Measurements from ENCODE around the gene C2orf92.

C2orf92 gene

GRCh38 chr2:97714084-97714949, 44.8 kb downstream of the C2orf92 start:
- DNase-seq (ENCODE audit: low read depth) = no peak

DNA sequence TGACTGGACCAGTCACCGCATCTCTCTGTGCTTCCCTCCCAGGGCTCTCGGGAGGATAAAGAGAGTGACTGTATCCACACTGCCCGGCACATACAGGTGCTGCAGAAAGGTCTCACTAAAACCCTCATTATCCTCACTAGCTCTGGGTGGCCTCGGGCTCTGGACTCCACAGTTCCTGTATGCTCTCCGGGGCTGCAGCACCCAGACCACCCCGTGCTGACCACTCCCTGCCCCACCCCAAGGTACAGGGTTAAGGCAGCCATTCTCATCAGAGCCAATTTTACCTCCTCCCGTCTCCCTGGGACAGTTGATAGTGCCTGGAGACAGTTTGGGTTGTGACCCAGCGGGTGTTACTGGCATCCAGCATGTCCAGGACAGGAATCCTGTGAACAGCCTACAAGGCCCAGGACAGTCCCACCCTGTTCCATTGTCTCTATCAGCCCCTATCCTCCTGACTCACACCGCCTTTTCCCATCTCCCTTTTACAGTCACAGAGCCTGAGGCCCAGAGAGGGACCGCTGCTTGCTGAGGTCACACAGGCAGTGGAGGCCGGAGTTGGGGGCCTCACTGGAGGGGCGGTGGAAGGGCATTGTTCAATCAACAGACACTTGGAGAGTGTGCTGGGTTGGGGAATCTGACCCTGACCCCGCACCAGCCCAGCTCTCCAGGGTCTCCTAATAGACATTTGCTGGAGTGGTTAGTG, 45.6 kb downstream of the C2orf92 start:
- no peak for DNase-seq (ENCODE audit: low read depth)

DNA sequence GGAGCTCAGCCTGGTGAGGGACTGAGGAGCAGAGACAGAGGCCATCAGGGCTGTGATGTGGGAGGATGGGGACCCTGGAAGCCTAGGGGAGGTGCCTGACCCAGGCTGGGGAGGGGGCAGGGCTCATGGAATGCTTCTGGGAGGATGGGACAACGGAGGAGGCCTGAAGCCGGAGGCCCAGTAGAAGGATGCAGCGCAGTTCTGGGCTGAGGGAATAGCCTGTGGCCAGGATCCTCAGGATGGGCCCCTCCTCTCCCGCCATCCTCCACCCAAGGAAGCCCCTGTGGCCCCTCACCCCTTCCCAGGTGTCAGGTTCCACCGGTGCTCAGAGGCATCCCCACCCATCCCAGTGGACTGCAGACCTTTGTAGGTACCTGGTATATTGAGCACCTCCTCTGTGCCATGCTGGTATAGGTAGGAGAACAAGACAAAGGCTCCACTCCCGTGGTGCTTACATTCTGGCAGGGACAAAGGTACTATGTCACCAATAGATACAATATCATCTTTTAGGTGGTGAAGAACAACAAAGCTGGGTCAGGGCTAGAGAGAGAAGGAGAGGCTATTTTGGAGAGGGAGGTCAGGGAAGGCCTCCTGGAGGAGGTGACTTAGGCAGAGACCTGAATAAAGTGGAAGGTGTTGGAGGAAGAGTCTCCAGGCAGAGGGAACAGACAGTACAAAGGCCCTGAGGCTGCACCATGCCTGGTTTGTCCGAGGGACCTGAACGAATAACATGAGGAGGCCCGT, 46.6 kb downstream of the C2orf92 start:
- DNase-seq (ENCODE audit: low read depth) = no peak

DNA sequence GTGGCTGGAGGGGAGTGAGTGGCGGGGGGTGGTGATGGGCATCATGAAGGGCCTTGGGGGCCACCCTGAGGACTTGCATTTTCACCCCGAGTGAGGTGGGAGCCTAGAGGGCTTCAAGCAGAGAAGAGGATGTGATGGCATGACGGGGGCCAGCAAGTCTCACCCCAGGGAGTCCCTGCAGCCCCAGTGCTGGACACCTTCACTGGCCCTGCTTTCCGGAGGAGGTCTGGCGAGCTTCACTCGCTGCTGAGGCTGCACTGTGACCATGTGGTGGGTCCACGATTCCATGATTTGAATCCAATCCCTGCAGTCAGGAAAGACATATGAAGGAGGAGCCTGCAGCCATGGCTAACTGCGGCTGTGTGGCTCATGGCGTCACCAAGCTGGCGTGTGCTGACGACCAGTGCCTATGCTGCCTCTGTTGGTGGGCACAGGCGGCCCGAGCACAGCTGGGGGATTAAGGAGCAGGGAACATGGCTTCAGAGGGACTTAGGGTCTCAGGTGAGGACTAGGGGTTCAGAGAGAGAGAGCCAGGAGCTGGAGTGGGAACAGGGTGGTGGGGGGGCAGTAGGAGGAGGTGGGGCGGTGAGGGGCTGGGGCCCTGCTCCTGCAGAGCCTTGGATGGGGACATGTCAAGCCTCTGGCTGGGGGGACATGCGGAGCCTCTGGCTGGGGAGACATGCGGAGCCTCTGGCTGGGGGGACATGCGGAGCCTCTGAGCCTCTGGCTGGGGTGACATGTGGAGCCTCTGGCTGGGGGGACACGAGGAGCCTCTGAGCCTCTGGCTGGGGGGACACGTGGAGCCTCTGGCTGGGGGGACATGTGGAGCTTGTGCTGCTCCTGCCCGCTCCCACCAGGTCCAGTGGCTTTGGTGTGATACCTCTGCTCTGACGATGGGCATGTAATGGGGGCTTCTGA, 47.4 kb downstream of the C2orf92 start:
- no peak for DNase-seq (ENCODE audit: low read depth)

GRCh38 chr2:97717613-97717995, 48.1 kb downstream of the C2orf92 start:
- DNase-seq (ENCODE audit: low read depth) = no peak

- DNase-seq (ENCODE audit: low read depth) = peak; percentile 60
Measured at GRCh38 chr2:97718051-97718882, 48.8 kb downstream of the C2orf92 start.

GRCh38 chr2:97718942-97719341, 49.4 kb downstream of the C2orf92 start:
- no peak for DNase-seq (ENCODE audit: low read depth)

- no peak for DNase-seq (ENCODE audit: low read depth)
Measured at GRCh38 chr2:97719362-97720155, 50.0 kb downstream of the C2orf92 start.

- no peak for DNase-seq (ENCODE audit: low read depth)
Measured at GRCh38 chr2:97720746-97721145, 51.2 kb downstream of the C2orf92 start.

GRCh38 chr2:97722227-97722626, 52.7 kb downstream of the C2orf92 start:
- DNase-seq (ENCODE audit: low read depth) = no peak

GRCh38 chr2:97723156-97724072, 53.9 kb downstream of the C2orf92 start:
- DNase-seq (ENCODE audit: low read depth) = no peak

- DNase-seq (ENCODE audit: low read depth) = no peak
Measured at GRCh38 chr2:97724073-97724410, 54.5 kb downstream of the C2orf92 start.

DNA sequence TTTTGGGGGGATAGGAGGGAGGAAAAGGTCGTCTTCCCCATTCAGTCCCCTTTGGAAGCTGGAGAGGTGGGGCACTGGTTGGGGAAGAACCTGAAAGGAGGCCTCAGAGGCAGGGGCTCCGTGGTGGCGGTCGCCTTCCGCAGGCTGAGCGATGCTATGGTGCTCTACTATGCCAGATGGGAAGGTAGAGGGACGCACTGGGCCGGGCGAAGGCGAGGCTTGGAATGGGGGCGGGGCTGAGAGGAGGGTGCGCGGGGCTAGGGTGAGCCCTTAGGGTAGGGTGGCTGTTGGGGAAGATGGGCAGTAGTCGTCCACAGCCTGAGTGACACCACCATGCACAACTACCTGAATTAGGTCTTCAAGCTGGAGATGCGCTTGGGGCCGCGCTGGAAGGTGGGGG, 55.0 kb downstream of the C2orf92 start:
- DNase-seq (ENCODE audit: low read depth) = no peak

GRCh38 chr2:97724946-97725688, 55.6 kb downstream of the C2orf92 start:
- no peak for DNase-seq (ENCODE audit: low read depth)

DNA sequence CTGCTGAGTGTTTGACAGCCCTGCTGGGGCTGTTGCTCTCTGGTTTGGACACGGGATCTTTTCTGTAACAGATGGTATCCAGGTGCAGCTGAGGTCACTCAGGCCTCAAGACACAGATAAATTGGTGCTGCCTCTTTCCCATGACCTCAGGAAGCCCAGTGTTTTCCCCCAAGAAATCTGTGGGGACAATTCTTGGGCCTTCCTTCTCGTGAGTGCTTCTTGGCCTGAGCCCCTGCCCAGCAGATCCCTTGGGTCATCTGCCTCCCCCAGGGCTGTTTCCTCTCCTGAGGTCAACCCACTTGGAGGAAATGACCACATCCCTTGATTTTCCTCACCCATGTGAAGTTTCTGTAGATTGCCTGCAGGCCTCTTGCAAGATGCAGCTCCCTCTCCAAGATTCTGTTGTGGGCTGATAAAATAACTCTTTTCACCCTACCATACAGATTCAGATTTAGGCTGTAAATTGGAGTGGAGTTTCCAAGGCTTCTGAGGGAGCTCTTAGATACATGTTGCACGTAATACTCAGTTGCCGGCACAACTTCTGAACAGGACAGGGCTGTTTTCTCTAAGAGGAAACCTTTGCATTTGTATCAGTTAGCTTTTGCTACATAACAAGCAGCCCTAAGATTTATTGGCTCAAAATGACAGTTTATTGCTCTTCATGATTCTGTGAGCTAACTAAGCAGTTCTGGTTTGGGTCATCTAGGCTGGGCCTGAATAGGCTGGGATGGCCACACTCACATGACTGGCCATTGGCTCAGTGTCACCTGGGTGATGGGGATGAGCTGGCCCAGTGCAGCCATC, 57.0 kb downstream of the C2orf92 start:
- no peak for DNase-seq (ENCODE audit: low read depth)

GRCh38 chr2:97727296-97727695, 57.8 kb downstream of the C2orf92 start:
- no peak for DNase-seq (ENCODE audit: low read depth)

- no peak for DNase-seq (ENCODE audit: low read depth)
Measured at GRCh38 chr2:97728091-97728731, 58.7 kb downstream of the C2orf92 start.
